Activated CD4-positive, CD25-positive, alpha-beta regulatory T cell treated with anti-CD3 and anti-CD28 coated beads, Interleukin-2, amount 50 U/mL, for 16 hours (primary cell): ENCODE measurements around the gene EMB.
"Not testable (repeated sequence)": the region's sequence is repeated elsewhere in the genome, so short reads cannot be mapped to it uniquely, and the experiment has no call there.

Experiments
- DNase-seq: peaks from one replicate; pipeline ENCODE4 v3.0.0-alpha.2; 2020; ENCODE audit warnings: low read depth, low spot score

EMB gene, protein sequence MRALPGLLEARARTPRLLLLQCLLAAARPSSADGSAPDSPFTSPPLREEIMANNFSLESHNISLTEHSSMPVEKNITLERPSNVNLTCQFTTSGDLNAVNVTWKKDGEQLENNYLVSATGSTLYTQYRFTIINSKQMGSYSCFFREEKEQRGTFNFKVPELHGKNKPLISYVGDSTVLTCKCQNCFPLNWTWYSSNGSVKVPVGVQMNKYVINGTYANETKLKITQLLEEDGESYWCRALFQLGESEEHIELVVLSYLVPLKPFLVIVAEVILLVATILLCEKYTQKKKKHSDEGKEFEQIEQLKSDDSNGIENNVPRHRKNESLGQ

DNA sequence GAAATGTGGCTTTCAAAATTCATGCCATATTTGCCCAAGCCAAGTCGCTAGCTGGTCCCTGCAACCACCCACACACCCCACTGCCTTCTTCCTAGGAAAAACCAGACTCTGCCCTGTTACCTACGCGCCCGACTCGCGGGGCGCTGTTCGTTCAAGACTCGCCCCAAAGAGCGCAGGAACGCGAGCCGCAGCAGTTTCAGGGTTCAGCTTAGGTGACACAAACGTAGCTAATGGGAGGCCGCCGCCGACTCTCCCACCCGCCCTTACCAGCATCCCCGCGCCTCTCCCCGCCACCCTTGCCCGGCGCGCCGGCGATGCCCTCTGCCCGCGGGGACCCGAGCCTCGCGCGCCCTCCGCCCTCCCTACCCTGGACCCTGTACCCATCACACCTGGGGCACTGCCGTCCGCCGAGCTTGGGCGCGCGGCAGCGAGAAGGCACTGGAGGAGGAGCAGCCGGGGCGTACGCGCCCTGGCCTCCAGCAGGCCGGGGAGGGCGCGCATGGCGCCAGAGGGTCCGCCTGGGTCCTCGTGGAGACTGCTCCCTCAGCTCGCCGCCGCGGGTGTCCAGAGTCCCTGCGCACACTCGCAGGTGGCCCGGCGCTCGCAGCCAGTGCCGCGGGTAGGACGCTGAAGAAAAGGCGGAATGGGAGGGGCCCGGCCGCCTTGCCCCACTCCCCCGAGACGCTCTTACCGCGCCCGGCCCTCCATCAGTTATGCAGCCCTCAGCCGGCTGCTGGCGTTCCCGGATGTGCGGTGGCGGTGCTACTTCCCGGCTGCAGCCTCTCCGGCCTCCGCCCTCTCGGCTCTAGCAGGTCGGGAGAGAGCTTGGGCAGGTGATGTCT, at the start of gene EMB:
EMB (minus strand) TSS at position 638 of the 842 bp plus-strand sequence; CDS start at position 501, 137 bp downstream.
- DNase-seq = peak; percentile 61

DNA sequence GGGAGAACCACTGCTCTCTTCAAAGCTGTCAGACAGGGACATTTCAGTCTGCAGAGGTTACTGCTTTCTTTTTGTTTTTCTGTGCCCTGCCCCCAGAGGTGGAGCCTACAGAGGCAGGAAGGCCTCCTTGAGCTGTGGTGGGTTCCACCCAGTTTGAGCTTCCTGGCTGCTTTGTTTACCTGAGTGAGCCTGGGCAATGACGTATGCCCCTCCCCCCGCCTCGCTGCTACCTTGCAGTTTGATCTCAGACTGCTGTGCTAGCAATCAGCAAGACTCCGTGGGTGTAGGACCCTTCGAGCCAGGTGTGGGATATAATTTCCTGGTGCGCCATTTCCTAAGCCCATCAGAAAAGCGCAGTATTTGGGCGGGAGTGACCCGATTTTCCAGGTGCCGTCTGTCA, 48.4 kb upstream of the EMB start:
- DNase-seq = not testable (repeated sequence)

DNA sequence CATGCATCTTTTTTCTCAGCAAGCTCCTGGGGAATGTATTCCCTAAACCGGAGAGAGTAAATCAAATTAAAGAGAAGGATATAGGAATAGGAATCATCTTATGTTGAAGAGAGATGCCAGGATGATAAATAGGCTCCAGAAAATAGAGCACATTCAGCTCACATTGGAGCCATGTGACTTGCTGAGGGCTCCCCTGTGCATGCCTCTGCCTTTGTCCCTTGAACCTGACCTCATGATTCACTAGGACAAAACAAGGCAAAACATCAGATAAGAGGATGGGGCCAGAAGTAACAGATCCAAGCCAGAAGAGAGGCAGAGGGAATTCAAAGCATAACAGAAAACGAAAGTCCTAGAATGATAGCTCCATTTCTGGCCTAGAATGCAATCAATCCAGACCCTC, 37.7 kb upstream of the EMB start:
- DNase-seq = not testable (repeated sequence)

DNA sequence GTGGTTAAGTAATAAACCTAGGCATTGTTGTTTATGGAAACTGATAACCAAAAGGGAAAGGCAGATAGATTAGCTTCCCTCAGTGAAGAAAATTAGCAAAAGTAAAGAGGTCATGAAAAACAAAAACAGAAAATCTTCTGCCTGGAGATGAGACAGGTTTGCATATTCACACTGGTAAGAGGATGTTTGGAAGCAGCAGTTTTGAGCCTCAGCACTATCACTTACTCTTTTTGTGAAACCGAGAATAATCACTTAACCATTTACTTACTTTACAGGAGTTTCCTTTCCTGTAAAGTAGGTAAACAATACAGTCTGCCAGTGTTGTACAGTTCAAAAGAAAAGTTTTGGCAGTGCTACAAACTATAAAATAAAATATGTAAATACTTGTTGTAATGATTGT, 35.5 kb upstream of the EMB start:
- DNase-seq = no peak

DNA sequence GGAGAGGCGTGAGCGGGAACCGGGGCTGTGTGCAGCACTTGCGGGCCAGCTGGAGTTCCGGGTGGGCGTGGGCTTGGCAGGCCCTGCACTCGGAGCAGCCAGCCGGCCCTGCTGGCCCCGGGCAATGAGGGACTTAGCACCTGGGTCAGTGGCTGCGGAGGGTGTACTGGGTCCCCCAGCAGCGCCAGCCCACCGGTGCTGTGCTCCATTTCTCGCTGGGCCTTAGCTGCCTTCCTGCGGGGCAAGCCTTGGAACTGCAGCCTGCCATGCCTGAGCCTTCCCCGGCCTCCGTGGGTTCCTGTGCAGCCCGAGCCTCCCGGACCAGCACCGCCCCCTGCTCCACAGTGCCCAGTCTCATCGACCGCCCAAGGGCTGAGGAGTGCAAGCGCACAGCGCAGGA, 23.9 kb upstream of the EMB start:
- not testable (repeated sequence) for DNase-seq

DNA sequence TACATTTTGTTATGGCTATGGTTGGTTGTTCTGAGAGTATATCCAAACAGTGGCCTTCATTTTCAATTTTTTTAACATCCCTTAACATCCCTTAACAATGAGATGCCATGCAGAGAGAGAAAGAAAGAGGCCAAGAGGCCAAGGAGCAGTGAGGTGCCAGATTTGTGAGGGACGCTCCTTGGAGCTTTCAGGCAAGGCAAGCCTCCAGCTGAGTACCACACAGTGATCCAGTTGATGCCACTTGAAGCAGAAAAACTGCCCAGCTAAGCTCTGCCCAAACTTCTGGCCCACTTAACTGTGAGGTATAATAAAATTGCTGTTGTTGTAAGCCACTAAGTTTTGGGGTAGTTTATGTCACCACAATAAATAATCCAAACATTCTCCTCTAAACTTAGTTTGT, 22.6 kb upstream of the EMB start:
- DNase-seq = no peak

DNA sequence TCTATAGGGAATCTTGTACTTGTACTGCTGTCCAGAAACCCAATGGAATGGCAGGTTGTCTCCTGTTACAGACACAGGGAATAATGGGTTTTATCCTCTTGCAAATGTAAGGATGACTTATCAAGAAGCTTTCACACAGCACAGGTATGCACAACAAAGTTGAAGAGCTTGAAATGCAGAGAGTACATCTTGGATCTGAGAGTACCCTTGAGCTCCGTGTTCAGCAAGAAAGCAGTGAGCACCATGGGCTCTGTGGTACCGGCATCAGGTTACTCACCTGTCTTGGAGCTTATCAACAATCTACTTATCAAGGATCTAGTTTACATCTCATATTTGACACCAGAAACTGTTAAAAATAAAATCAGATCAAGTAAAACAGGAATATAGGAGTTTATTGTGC, 22.0 kb upstream of the EMB start:
- DNase-seq = no peak

DNA sequence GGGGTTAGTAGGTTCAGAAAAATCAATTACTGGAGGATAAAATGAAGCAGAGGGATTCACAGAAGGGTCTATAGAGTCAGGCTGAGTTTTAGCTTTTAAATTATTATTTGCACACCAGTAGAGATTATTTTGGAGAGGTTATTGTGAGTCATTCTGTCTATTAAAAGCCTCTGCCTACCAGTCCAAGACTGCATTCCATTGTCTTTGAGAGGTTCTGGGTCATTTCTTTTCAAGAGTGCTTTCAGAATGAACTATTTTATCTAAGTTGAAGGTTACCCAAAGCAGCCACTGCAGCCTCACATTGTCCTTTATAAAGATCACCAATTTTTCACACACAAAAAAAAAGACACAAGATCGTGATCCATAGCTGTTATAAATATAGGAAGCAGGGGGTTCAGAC, 21.5 kb upstream of the EMB start:
- DNase-seq = not testable (repeated sequence)

DNA sequence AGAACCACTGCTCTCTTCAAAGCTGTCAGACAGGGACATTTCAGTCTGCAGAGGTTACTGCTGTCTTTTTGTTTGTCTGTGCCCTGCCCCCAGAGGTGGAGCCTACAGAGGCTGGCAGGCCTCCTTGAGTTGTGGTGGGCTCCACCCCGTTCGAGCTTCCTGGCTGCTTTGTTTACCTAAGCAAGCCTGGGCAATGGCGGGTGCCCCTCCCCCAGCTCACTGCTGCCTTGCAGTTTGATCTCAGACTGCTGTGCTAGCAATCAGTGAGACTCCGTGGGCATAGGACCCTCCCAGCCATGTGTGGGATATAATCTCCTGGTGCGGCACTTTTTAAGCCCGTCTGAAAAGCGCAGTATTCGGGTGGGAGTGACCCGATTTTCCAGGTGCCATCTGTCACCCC, 17.3 kb upstream of the EMB start:
- DNase-seq = not testable (repeated sequence)

DNA sequence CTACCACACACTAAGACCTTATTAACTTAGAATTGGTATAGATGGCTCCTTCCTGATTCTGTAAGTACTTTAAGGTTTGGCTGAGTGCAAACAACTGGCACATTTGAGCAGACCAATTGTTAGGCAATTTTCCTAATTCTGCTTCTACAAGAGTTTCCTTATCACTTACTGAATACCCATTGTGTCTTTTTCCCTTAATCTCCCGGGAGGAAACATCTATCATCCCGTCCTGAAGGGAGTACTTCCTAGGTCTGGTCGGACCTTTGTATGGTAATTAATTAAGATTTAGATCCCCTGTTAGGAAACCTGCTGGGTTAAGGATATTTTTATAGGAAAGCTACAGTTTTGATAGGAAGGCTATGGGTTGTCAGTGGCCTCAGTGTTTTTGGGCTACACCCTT, 8.2 kb upstream of the EMB start:
- not testable (repeated sequence) for DNase-seq

DNA sequence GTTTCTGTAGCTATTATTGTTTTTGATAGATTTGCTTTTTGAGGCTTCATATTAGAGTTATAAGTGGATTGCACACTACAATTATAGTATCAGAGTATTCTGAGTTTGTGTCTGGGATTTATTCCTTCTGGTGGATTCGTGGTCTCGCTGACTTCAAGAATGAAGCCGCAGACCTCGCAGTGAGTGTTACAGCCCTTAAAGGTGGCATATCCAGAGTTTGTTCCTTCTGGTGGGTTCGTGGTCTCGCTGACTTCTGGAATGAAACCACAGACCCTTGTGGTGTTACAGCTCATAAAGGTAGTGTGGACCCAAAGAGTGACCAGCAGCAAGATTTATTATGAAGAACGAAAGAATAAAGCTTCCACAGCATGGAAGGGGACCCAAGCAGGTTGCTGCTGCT, 6.9 kb upstream of the EMB start:
- no peak for DNase-seq

DNA sequence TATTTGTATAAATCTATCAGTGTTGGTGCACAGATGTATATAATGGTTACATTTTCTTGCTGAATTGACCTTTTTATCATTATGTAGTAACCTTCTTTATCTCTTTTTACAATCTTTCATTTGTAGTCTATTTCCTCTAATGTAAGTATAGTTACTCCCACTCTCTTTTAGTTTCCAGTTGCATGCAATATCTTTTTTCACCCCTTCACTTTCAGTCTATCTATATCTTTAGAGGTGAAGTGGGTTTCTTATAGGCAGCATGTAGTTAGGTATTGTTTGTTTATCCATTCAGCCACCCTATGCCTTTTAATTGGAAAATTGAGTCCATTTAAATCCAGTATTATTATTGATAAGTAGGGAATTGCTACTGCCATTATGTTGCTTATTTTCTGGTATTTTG, 6.1 kb upstream of the EMB start:
- no peak for DNase-seq

DNA sequence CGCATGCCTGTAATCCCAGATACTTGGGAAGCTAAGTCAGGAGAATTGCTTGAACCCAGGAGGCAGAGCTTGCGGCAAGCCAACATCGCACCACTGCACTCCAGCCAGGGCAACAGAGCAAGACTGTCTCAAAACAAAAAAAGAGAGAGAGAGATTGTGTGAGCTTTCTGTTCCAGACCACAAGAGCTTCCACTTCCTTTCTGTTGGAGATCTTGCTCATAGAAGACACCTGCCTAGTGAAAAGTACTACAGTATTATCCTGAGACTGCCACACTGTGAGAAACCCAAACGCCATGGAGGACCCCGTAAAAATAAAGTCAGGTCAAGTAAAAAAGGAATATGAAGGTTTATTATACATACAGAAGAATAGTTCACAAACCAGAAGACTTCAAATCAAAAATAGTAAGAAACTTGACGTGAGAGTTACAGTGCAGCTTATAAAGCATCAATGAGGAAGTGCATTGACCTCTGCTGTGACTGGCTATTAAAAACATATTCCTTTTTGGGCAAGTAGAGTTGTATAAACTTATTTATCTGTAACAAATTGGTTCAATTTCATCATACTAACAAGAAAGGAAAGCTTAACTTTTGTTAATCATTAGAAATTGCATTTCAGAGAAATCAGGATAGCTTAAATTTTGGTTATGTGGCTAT, 4.3 kb upstream of the EMB start:
- no peak for DNase-seq

DNA sequence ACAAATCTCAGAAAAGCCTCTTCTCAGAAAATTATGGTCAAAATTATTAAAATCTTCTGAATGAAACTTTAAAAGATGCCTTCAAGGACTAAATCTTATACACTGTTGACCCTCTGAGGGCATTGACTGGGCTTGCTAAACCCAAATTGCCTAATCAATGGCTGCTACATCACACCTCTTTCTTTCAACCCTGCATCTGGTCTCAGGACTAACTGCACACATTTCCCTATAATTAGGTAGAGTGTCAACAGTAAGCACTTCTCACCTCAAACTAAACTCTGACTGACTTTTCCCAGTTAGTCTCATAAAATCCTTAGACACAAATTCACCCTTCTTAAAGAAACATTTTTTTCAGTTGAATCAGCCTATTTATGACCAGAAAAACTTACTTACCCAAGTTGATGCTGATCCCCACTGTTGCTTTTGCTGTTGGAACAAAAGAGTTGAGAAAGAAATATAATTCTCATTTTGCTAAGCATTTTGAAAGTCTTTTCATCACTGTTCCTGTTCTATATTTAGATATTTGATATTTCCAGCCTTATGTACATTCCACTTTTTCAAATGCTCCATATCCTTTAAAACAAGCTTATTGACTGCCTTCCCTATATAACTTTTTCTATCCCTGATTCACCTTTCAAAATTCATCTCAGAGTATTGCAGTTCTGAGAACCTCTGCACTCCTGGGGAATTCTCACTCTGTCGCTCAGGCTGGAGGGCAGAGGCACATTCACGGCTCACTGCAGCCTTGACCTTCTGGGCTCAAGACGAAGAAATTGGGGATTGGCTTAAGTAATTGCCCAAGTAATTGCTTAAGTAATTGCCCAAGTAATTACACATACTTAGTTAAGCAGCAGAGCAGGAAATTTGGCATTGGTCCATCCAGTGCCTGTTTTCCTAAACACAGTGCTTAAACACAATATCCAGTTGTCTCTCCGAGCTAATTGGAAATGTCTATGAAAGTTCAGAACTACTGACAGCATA, 1.8 kb upstream of the EMB start:
- DNase-seq = not testable (repeated sequence)

DNA sequence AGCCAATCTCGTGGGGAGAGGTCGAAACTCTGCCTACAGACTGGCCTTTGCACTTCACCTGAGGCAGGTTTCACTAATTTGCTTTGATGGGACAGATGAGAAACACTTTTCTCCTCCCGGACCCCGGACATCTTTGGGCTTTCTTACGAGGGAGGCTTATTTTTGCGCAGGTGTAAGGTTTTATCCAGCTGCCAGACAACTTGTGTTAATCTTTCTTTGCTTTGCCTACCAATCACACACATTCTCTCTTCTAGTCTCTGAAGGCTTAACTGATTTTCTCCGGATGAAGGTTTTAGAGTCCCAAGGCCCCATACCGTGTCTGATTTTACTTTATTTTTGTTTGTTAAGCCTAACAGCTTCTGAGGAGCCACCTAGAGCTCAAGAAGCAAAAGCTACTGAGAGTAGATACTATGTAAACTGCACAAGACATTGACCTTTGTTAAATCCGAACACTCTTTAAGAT, 436 bp upstream of the EMB start:
- DNase-seq = no peak

DNA sequence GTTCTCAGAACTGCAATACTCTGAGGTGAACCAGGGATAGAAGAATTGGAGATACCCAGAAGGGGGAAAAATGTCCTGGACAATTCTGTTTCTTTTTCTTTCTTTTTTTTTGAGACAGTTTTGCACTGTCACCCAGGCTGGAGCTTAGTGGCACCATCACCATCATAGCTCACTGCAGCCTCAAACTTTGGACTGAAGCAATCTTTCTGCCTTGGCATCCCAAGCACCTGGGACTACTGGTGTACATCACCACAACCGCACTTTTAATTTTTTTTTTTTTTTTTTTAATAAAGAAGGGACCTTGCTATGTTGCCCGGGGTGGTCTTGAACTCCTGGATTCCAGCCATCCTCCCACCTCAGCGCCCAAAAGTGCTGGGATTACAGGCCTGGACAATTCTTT, 1.9 kb downstream of the EMB start:
- no peak for DNase-seq

DNA sequence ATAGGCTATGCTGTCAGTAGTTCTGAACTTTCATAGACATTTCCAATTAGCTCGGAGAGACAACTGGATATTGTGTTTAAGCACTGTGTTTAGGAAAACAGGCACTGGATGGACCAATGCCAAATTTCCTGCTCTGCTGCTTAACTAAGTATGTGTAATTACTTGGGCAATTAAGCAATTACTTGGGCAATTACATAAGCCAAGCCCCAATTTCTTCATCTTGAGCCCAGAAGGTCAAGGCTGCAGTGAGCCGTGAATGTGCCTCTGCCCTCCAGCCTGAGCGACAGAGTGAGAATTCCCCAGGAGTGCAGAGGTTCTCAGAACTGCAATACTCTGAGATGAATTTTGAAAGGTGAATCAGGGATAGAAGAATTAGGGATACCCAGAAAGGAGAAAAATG, 3.0 kb downstream of the EMB start:
- DNase-seq = not testable (repeated sequence)

DNA sequence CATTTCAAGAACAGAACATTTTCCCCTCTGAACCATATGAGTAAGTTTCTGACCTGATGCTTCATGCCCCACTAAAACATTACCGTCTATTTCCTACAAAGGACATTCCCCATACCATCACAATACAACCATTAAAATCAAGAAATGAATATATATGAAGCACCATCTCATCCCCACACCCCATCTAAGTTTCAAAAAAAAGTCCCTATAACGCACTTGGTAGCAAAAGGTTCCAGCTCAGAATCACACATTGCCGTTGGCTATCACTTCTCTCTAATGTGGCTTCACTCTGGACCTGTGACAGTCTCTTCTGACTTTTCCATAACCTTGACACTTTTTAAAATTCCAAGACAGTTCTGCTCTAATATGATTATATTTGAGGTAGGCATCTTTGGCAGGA, 5.9 kb downstream of the EMB start:
- DNase-seq = no peak

DNA sequence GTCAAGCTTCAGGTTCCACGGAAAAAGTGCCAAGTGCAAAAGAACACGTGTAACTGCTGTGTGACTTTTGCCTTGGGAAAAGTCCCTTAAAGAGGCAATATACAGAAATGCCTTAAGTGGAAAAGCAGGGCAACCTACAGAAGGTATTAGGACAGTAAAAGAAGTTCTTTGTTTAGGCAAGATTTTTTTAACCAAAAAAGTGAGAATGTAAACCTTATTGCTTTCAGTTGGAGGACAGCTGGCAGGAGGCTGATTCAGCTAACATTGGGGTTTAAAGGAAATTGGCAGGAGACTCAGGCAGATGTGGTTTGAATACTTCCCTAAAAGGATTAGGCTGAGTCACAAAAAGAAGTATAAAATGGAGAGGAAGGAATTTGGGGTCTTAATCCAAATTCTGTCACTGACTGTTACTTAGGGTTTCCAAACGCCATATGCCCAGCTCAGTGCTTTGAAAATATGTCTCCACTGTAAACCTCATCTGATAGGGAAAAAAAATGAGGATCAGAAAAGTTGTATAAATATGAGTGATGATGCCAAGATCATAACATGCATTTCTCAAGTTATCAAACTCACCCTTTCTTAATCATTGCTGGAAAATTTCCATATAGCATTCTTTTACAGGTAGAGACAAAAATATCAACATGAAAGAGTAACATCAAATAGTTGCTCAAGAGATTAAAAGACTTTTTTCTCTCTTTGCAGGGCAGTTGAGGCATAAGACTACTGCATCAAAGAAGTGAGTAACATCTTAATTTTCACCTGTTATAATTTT, 9.8 kb downstream of the EMB start:
- DNase-seq = not testable (repeated sequence)

DNA sequence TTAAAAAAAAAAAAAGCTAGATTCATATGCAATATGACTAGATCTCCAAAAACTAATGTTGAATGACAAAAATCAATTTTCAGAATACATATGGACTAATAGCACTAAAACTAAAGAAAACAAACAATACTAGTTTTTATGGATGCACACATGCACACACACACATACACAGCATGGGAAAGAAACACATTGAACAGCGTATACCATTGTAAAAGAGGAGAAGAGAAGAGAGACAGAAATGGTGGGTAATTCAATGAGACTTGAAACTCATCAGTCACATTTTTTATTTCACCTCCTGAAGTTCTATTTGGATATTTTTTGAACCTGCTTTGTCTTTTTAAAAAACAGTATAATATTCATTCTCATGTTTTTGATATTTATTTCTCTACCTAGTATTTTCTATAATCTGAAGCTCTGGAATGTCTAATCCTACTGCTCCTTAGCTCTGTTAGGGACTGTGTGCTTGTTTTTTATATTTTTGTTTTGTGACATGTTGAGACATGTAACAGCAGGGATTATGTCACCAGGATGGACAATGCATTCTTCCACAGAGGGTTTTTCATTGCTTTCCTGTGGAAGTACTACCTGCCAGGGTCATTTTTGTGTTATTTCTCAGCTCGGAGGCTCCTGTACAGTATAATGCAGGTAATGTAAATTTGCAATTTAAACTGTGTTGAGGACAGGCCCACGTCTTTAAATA, 17.8 kb downstream of the EMB start:
- DNase-seq = not testable (repeated sequence)
